ENCODE data around the gene TMEM200A. TPM values are rescaled to one million over a fixed set of nuclear protein-coding genes. Genes with fewer than 3 reads are reported as not detected.

TMEM200A gene
- polyA plus RNA-seq, 3 donors, result 26.4 to 29.2 (median 28.3) TPM

DNA sequence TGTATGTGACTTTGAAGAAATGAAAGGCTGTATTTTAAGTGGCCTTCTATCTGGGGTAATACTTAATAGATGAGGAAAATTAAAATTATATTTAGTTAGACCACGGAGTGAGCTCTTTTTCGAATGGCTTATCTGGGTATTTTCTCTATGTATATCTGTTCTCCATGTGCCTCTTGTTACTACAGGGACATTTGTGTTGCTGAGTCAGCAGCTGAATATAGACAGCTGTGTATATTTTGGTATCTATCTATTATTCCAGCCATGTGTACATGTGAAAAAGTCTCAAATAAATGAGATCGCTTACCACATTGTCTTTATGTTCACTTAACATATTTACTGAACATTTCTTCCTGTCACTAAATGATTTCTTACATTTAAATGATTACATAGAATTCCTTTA is 57.2 kb downstream of the TMEM200A start:
- no peak for DNase-seq (ENCODE audit: low read depth in 3 of 3, low spot score in 2 of 3)

DNA sequence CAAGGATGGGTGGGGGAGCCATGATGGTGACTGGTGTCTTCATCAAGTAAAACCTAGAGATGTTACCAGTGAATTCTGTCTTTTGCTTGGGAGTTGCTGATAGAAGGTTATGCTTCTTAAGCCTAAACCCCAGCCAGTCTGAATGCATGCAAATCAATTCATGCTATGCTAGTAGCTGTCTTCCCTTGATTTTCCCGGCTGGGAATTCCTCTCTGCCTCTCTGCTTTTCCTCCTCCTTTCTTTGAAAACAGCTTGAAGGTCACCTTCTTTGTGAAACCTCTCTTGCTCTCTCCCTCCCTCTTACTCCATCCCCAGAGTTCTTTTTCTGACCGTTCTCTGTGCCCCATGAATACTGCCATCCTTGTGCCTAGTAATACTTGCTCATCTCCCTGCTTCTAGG is 58.9 kb downstream of the TMEM200A start:
- DNase-seq (ENCODE audit: low read depth in 3 of 3, low spot score in 2 of 3), result no peak

DNA sequence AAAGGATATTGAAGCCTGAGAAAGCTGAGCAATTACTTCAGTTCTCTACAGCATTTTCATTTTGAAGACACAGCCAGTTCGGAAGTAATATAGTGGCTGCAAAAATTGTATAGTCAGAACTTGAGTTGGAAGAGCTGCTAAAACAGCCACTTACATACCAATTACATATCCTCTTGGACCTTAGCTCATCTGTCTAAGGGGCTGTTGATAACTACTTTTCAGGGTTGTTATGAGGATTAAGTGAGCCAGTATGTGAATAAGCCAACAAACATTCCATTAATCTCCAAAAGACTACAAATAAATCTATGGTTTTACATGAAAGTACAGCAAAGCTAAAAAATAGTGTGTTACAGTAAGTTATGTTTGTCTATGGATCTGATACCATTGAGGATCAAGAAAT is 59.7 kb downstream of the TMEM200A start:
- DNase-seq (ENCODE audit: low read depth in 3 of 3, low spot score in 2 of 3), result no peak

DNA sequence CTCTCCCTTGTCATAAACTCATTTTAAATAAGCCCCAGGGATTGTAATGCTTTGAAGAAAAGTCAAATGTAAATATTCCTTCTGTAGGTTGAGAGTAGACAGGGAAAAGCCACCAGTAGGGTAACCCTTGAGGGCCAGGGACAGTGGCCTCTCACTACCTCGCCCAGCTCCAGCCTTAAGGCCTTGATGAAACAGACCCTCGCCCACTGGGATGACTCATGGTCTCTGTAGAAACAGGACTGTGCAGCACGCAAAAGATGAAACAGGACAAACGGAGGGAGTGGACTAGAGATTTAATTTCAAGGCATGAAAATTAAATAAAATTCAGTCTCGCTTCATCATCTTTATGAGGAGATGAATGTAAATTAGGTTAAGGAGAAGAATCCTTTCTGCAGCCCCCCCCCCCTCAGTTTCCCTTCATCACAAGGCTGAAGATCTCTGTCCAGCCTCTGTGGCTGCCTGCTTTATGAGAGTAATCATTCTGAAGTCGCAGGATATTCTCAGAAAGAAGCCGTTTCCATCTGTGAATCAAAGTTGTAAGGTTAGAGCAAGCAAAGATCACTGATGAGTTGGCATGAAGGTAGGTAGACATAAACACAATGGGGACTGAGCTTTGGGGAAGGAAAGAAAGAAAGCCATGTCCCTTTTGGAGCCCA is 60.4 kb downstream of the TMEM200A start:
- no peak for DNase-seq (ENCODE audit: low read depth in 3 of 3, low spot score in 2 of 3)

DNA sequence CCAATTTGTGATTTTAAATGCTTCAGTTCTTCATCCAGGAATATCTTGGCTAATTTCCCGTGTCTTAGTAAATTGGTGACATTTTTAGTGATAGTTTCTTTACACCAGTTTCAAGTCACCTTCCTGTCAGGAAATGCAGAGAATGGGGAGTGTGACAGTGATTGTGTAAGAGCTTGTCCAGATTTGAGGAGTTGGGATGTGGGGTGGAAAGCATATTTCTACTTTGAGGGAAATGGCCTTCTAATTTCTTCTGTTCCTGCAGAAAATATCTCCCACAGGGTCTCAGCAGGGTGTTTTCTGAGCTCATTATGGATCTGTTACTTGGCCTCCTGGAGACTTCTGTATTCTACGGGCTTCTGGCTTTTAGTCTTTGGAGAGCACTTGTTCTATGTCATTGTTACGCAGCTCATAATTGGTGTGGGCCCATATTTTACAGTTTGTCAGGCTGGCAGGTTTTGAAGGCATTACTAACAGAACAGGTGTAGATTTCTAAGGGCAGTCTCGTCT is 65.6 kb downstream of the TMEM200A start:
- DNase-seq (ENCODE audit: low read depth in 3 of 3, low spot score in 2 of 3), result no peak

DNA sequence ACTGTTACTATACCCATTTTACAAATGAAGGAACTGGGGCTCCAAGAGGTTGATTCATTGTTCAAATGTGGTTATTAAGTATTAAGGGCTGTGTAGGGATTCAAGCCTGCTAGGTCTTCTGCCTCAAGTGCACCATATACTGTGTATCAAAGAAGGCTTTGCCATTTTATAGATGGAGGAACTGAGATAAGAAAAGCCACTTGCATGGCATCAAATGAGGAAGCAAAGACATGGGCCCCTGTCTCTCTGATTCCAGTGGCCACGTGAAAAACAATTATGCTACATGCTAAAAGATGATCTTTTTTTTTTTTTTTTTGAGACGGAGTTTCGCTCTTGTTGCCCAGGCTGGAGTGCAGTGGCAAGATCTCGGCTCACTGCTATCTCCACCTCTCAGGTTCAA is 67.0 kb downstream of the TMEM200A start:
- DNase-seq (ENCODE audit: low read depth in 3 of 3, low spot score in 2 of 3), result no peak

DNA sequence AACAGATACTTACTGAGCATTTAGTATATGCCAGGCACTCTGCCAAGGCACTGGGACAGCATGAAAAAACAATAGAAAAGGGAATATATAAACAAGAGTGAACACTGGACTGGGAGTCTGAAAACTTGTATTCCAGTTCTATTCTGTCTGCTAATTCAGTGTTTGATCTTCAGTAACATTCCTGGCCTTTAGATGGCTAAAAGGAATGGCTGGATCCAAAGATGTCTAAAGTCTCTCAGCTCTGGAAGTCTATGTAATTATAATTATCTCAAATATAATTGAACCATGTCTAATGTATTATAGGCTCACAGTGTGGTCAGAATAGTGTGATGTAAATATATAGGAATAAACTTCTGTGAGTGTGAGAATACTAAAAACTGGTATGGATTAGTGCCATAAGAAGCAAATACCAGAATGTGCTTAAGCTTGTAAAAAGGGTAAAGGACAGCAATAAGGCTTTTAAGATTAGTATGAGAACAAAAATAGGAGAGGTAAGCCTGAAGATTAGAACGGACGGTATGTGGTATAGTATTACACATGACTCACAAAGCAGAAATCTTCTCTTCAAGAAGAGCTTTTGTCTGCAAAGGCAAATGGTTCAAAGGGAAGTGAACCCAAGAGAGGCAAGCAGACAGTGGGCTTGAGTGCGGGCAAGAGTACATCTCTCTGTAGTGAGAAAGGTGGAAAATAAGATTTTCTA is 68.5 kb downstream of the TMEM200A start:
- DNase-seq (ENCODE audit: low read depth in 3 of 3, low spot score in 2 of 3), result no peak

DNA sequence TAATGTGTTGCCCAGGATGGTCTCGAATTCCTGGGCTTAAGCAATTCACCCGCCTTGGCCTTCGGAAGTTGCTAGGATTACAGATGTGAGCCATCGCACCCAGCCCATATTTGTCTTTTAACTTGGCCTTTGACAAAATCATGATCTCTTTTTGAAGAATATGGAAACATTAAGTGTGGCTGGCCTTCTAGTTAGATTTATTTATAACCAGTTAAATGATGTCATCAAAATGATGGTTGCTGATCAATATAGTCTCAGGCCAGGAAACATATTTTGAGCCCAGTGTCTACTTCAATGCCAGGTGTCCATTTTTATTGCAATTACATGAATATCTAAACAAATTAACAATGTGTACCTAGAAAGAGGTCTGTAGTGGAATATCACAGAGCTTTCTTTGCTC is 69.4 kb downstream of the TMEM200A start:
- DNase-seq (ENCODE audit: low read depth in 3 of 3, low spot score in 2 of 3), result no peak

DNA sequence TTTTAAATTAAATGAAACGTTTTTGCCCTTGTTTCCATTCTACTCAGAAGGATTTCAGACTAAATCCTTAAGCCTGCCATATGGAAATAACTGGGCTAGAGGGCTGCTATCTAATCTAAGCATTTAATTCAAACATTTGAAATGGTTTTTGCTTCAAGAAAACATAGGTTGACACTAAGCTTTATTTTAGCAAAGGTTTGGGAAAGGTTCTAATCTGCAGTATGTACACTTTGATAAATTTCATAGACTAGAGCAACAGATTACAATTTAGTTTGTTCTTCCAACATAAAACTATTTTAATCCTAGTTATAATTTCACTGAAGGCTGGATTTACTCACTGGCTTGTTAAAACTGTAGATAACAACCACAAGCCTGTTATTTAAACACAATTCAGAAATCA is 72.1 kb downstream of the TMEM200A start:
- DNase-seq (ENCODE audit: low read depth in 3 of 3, low spot score in 2 of 3), result no peak

DNA sequence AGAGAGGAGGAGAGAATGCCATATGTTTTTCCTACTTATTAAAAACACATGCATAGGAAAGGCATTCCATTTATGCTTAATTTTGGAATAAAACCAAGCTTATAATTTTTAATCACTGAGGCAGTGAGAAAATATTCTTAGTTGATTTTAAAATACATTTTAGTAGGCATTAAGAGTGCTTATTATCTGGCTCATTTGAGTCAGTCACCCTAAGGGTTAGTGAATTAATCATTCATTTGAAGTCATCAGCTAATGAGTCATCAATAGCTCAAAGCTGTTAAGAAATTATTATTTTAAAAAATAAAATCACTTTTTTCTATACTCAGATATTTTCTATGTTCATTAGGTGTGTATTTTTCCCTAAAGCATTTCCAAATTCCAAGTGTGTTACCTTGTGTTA is 81.6 kb downstream of the TMEM200A start:
- DNase-seq (ENCODE audit: low read depth in 3 of 3, low spot score in 2 of 3), result no peak

DNA sequence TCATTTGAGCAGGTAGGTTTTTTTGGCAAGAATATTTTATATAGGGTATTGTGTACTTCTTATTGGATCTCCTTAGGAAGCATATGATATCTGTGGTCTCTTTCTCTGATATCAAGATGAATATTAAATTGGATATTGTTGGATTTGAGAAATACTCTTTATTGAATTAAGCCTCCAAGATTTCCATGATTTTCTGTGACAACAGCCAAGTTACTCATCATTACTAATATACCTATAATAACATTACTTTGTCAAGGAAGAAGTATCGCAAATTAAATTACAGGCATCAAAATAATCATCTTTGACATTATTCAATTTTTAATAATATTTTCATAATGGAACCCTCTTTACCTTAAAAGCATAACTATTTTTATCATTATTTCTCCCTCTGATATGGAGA is 86.5 kb downstream of the TMEM200A start:
- DNase-seq (ENCODE audit: low read depth in 3 of 3, low spot score in 2 of 3), result no peak

DNA sequence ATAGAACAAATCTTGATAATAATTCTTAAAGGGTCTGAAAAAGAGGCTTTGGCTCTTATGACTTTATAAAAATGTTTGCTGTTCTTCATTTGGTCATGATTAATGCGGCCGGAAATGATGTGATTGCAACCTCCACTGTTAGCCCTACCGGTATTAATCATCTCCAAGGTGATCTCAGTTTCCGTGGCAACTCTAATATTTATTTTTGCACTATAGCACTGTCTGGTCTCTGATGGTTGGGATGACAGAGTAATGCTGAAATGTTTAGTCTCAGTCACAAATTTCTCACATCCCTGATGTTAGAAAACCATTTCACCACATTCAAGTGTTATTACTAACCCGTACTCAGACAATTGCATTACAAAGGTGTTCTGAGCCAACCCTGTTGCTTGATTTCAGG is 87.4 kb downstream of the TMEM200A start:
- no peak for DNase-seq (ENCODE audit: low read depth in 3 of 3, low spot score in 2 of 3)

DNA sequence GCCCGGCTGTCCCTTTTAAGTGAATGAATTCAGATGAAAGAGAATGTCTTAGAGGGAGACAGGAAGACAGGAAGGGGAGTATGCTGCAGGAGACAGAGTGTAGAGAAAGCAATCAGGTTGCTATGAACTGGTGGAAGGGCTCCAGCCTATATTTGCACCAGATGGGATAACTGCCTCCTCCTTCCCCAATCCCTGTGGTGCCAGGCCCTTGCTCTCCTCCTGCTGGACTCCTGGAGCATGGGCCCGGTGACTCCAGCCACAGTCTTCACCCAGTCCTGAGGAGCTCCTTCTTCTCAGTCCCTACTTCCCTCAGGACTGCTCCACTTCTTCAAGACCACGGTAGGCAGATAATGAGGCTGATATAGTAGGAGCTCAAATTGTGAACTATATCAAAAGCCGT is 91.8 kb downstream of the TMEM200A start:
- no peak for DNase-seq (ENCODE audit: low read depth in 3 of 3, low spot score in 2 of 3)

DNA sequence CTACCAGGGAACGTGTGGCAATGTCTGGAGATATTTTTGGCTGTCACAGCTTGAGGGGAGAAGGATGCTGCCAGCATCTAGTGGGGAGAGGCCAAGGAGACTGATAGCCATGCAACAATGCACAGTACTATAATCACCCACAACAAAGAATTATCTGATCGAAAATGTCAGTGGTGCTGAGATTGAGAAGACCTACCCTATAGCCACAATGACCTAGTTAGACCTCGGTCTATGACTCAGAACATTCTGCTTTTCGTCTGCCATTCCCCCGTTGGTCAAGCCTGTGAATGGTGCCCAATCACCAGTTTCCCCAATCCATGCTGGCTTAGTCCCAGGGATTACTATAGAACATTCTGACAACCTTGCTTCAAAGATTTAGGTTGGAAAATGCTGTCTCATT is 93.5 kb downstream of the TMEM200A start:
- DNase-seq (ENCODE audit: low read depth in 3 of 3, low spot score in 2 of 3), result no peak

DNA sequence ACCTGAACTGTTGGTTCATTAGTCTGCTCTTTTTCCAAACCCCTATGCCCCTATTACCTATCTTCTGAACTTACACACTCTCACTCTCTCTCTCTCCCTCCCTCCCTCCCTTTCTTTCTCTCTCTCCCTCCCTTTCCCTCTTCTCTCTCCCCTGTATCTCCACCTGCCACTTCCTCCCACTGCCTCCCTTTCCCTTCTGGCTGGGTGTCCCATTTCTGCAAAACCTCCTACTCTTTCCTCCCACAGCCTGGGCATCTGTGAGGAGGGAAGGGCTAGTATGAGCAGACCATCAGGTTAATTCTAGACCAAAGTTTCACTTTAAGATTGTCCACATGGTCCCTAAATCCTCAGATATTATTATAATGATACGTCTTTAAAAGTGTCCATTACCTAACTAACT is 95.1 kb downstream of the TMEM200A start:
- no peak for DNase-seq (ENCODE audit: low read depth in 3 of 3, low spot score in 2 of 3)

DNA sequence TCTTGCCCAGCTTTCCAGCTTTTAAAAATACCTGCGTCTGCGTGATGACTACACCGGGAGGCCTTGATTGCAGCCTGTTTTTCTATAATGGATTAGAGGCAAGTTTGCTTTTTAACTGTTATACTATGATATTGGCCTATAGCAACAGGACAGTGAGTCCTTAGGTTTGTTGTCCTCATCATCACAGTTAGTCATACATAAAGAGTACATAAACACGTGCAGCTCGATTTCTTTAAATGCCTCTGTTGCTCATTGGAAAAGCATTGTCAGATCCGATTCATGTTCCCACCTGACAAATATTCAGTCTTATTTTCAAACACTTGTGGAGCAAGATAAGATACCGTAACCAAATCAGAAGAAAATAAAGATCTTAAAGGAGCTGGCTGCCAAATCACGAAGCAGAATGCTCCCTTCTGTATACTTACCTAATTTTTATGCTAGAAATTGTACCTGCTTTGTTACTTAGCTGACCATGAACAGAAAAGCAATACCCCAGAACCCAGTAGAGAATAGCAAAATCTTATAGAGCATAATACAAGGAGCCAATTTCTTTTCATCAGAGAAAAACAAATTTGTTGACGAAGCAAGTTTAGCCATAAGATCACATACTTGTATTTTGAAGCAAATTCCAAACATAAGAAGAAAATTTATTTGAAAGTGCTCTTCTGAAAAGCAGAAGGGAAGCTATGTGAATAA is 100.4 kb downstream of the TMEM200A start:
- DNase-seq (ENCODE audit: low read depth in 3 of 3, low spot score in 2 of 3), result no peak

DNA sequence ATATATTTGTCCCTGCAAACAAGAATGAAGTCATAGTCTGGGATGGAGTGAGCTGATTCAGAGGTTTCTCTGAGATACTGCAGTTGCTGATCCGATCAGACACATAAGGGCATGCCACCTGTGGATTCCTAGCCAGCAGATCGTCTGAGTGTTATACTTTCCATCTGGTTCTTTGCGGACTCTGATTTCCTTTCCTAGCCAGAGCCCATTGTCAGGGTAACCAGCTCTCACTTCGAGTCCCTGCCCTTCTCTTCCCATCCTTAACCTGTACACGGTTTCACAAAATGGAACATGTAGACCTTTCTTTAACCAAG is 100.9 kb downstream of the TMEM200A start:
- DNase-seq (ENCODE audit: low read depth in 3 of 3, low spot score in 2 of 3), result no peak

DNA sequence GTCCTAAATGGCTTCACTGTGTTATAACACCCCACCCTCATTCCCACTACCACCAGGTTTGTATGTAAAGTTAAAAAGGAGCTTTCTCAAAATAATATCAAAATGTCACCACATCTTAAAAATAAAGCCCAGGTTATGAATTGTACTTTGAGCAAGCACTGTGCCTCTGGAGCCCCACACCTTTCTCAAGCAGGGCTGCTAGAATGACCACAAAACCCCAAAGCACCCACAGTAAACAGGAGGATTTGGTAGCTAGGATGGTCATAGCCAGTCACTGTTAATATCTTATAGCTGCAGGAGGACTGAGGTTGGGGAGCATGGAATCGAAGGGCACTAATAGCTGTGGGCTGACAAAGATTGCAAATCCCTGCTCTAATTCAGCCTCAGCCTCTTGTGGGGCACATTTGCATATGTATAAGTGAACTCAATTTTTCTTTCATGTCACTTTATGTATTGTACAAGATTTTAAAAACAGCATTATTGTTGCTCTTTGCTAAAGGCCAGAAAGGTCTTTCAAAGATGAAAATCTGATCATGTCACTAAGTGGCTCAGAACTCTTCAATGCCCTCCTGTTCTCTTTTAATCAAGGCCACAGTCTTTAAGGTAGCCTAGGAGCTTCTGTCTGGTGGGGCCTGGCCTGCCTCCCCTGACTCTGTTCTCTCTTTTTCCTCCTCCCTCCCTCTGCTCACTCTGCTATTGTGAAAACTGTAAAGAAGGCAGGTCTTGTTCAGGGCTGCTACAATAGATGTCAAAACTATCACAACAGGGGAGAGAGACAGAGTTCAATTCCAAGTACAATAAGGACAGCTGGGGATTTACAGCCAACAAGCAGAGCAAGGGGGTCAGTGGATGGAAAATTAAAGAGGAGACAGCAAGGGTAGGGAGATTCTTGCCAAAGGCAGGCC is 101.6 kb downstream of the TMEM200A start:
- DNase-seq (ENCODE audit: low read depth in 3 of 3, low spot score in 2 of 3), result no peak

DNA sequence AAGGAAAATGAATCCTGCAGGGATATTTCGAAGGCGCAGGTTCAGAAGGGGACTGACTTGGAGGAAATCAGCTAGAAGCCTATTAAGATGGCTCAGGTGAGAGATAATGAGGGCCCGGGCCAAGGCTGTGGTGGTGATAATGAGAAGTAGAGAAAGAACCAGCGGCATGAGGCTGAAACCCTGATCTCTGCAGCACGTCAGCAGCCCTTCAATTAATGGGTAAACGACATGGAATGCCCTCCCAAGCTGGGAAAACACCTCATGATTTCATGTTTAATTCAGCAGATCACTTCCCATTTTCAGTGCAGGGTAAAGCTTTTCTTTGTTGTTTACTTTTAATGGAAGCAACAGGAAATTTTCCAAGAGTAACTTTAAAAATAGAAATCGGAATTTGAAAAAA is 104.9 kb downstream of the TMEM200A start:
- no peak for DNase-seq (ENCODE audit: low read depth in 3 of 3, low spot score in 2 of 3)

DNA sequence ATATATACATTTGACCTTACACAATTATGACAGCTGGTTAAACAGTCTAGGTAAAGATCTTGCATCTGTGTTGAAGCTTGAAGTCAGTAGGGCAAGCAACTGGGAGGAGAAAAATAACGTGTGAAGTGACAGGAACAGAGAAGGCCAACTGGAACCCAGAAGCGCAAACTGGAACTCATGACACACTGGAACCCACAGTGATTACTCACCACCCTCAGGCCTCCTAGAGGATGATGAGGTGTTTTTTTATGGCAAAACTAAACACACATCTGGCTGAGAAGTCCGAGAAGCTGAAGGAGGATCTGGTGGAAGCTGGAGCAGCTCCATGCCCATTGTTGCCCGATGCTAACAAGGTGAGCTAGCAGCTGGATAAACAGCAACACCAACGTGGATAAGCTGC is 108.1 kb downstream of the TMEM200A start:
- no peak for DNase-seq (ENCODE audit: low read depth in 3 of 3, low spot score in 2 of 3)

Measured in right renal cortex interstitium (tissue), 3 donors.